Ovary (tissue), 9 donors: ENCODE data around the gene STARD6. TPM values are rescaled to one million over a fixed set of nuclear protein-coding genes. Genes with fewer than 3 reads are reported as not detected.

Experiments used
- DNase-seq, 5 donors: peaks; one replicate each; pipeline ENCODE4 v3.0.0-alpha.2; 2019 to 2020
- H3K27ac ChIP-seq, 2 donors: fragments of 200-600 bp; one replicate each; pipeline versions ENCODE4 v1.5.1 to v1.8.0; 2019 to 2022
- H3K27me3 ChIP-seq: fragments of 200-600 bp; one replicate; pipeline ENCODE4 v1.8.0; 2022
- H3K36me3 ChIP-seq: fragments of 200-600 bp; sonication (generic); one replicate; pipeline ENCODE4 v1.5.1; 2019
- H3K4me1 ChIP-seq: one replicate; pipeline ENCODE4 v1.8.1; 2013; ENCODE audit warnings: mild to moderate bottlenecking, moderate library complexity; ENCODE audit not compliant: insufficient read depth
- H3K4me3 ChIP-seq: fragments of 200-600 bp; sonication (generic); one replicate; pipeline ENCODE4 v1.5.1; 2017
- H3K9me3 ChIP-seq, 2 donors: fragments of 200-600 bp in 1 of 2; sonication (generic) in 1 of 2; one replicate each; pipeline versions ENCODE4 v1.5.1 to v1.8.1; 2013 to 2019; ENCODE audit warnings: mild to moderate bottlenecking in 1 of 2, moderate library complexity in 1 of 2
- CTCF ChIP-seq, 3 donors: fragments of 450-650 bp in 2 of 3; fragments of 200-600 bp in 1 of 3; IDR thresholded peaks; one replicate each; pipeline versions ENCODE4 v1.5.1 to v1.8.0; 2016 to 2022; ENCODE audit warnings: antibody characterized with exemption in 3 of 3, mild to moderate bottlenecking in 1 of 3
- EP300 ChIP-seq: sonication (generic); formaldehyde crosslinking; IDR thresholded peaks from one replicate; pipeline ENCODE4 v1.6.1; 2017; ENCODE audit warnings: antibody characterized with exemption
- POLR2A ChIP-seq: fragments of 450-650 bp; IDR thresholded peaks from one replicate; pipeline ENCODE4 v1.6.1; 2017; ENCODE audit warnings: antibody characterized with exemption, mild to moderate bottlenecking, moderate library complexity
- WGBS, 3 donors: extraction: QIAGEN DNeasy Blood & Tissue Kit in 1 of 3; methylation state at CpG; one replicate each; pipeline versions ENCODE4 v1.1.5 to v1.1.7; 2013 to 2017; 5-methylcytosine and 5-hydroxymethylcytosine counted together
- intact Hi-C, 4 donors: fragments of 100-400 bp; cut with DNase I; formaldehyde crosslinking; loops; one replicate each; pipeline versions ENCODE4 v1.11.0 to v1.15.1; 2022 to 2023
- polyA plus RNA-seq, 2 donors: library from polyadenylated mRNA; stranded (reverse); fragments of 200-250 nt in 1 of 2; fragments of 350-450 nt in 1 of 2; fragmentation: Illumina TruSeq in 1 of 2; extraction: RNeasy Lipid Tissue Mini Kit (QIAGEN cat#74804) in 1 of 2; gene quantifications; one replicate each; pipeline ENCODE4 v1.2.3, GENCODE V29; 2013 to 2014
- small RNA-seq: library from RNA; depleted of rRNA; stranded (forward); fragments of <200 nt; gene quantifications from one replicate; pipeline ENCODE3, GENCODE V24; 2016
- total RNA-seq, 7 donors: library from RNA; depleted of rRNA in 2 of 7; stranded (reverse); fragments of >200 nt in 2 of 7; fragmentation: NEBNext Ultra II Directional in 3 of 7; extraction: Animal tissue kit (Norgen Biotek cat#: 25700) in 3 of 7; gene quantifications; one replicate each; pipeline versions ENCODE4 v1.1.0 to v1.2.4, GENCODE V29; 2016 to 2023
- donor health status: DM: no; HTN: no; CAD: no; lungs with moderate emphysema.
- donor health status: DM: no; HTN: no; CAD: no.
- donor health status: Bipolar disorder and iron deficiency.
- donor health status: DM: yes; HTN: yes; CAD: no.
- donor health status: DM: no; HTN: no; CAD: no.
- donor health status: DM: yes; HTN: yes; CAD: no.

STARD6 gene
- total and polyA plus RNA-seq, 9 donors, result not detected

DNA sequence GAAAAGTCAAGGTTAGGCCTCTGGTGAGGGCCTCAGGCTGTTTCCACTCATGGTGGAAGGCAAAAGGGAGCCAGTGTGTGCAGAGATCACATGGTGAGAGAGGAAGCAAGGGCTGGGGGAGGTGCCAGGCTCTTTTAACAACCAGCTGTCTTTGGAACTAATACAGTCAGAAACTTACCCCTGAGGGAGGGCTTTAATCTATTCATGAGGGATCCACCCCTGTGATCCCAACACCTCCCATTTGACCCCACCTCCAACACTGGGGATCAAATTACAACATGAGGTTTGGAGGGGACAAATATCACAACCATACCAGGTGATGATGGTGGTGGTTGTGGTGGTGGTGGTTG, 77.5 kb downstream of the STARD6 start:
- Histone ChIP-seq H3K4me1 (no peaks in the 10 kb centered on the region), H3K27me3 (no peaks in the 10 kb centered on the region), H3K4me3 (no peak overlapping the region), H3K36me3 (no peaks in the 10 kb centered on the region), H3K27ac (no peak overlapping the region), H3K9me3 (no peaks in the 10 kb centered on the region)
- no peak for TF ChIP-seq POLR2A
- intact Hi-C loops, result no loop called here
- no peak for DNase-seq

GRCh38 chr18:54279477-54280219, 78.0 kb downstream of the STARD6 start:
- Histone ChIP-seq H3K9me3 (no peaks in the 10 kb centered on the region), H3K4me3 (no peak overlapping the region), H3K4me1 (no peaks in the 10 kb centered on the region), H3K27me3 (no peaks in the 10 kb centered on the region), H3K36me3 (no peaks in the 10 kb centered on the region), H3K27ac (no peak overlapping the region)
- TF ChIP-seq EP300, result no peak
- TF ChIP-seq CTCF (IDR thresholded peaks at IDR 0.05), result no peak
- TF ChIP-seq POLR2A, result no peak
- no peak for DNase-seq
- intact Hi-C loops, result loop anchor here in 1 of 4 donors (10.0 kb wide), 1 partner anchor 155 kb away; no protein-coding TSS in a partner anchor
- WGBS, 3 donors, result 95 to 97% (median 97%) methylated on average over 5 of the region's 5 CpGs

DNA sequence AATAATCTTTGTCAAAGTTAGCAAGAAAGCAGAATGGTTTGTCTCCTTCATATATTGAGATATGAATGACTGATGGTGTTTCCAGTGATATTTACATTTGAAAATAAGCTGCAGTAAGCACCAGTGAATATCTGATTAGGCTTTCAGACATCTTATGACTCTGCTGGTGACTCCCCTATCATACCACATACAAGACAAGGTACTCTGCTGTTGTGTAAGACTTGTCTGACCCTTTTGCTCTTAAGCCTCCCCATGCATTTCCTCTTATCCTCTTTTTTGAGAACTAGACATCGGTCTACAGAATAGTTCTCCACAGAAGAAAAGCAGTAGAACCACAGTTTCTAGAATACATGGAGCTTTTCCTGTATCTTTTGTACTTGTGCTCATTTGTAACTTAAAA, 79.0 kb downstream of the STARD6 start:
- intact Hi-C loops, result loop anchor here in 1 of 4 donors (10.0 kb wide), 1 partner anchor 154 kb away; no protein-coding TSS in a partner anchor
- Histone ChIP-seq H3K27ac (no peak overlapping the region), H3K4me1 (no peaks in the 10 kb centered on the region), H3K4me3 (no peak overlapping the region), H3K9me3 (no peaks in the 10 kb centered on the region), H3K36me3 (no peaks in the 10 kb centered on the region), H3K27me3 (no peaks in the 10 kb centered on the region)
- WGBS, 3 donors, result 95 to 96% (median 95%) methylated on average over 1 of the region's 1 CpG
- no peak for TF ChIP-seq CTCF (IDR thresholded peaks at IDR 0.05)
- no peak for TF ChIP-seq POLR2A
- TF ChIP-seq EP300, result no peak
- no peak for DNase-seq

DNA sequence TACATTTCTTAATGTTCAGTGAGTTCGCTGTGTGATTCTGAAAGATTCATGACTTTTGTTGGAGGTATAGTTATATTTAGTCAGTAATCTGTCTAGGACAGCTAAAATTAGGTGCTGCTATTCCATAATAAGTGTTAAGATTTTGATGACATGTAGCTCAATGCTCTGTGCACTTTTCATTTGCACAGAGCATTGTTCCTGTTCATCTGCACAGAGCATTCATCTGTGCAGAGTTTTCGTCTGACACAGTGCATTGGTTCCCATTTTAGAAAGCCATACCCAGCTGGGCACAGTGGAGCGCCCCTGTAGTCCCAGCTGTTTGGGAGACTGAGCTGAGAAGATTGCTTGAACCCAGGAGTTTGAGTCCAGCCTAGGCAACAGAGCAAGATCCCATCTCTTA, 79.8 kb downstream of the STARD6 start:
- H3K27ac ChIP-seq, result no peak overlapping the region
- H3K4me1 ChIP-seq, result no peaks in the 10 kb centered on the region
- H3K9me3 ChIP-seq, result no peaks in the 10 kb centered on the region
- TF ChIP-seq EP300, result no peak
- no peak for TF ChIP-seq POLR2A
- TF ChIP-seq CTCF (IDR thresholded peaks at IDR 0.05), result no peak
- no peak overlapping the region for H3K4me3 ChIP-seq
- WGBS, 3 donors, result 95 to 99% (median 98%) methylated on average over 3 of the region's 3 CpGs
- no peaks in the 10 kb centered on the region for H3K27me3 ChIP-seq
- intact Hi-C loops, result loop anchor here in 1 of 4 donors (10.0 kb wide), 1 partner anchor 153 kb away; no protein-coding TSS in a partner anchor
- H3K36me3 ChIP-seq, result no peaks in the 10 kb centered on the region
- no peak for DNase-seq

Small RNAs within 50 kb of the gene (small RNA-seq; reads per million reads assigned to genes)
- not detected for gene SNRPGP2

Other genes with a start within 250 kb of the STARD6 start
- gene MBD2, start 133.2 kb downstream of the STARD6 start, total RNA-seq, result 10 to 100 TPM; 21.9 to 59.0 (median 45.0) TPM
- gene MBD2, start 133.2 kb downstream of the STARD6 start, polyA plus RNA-seq, result 10 to 100 TPM; 27.3 to 54.4 TPM
- 10 to 100 TPM; 22.7 to 65.5 (median 47.5) TPM for gene POLI, start 88.3 kb downstream of the STARD6 start, total RNA-seq
- 10 to 100 TPM; 15.4 to 19.2 TPM for gene POLI, start 88.3 kb downstream of the STARD6 start, polyA plus RNA-seq
- gene C18orf54, start within 50 bp of the STARD6 start, total RNA-seq, result 1 to 10 TPM; 1.2 to 2.5 (median 1.9) TPM
- 1 to 10 TPM in 1 of 2 donors, under 1 TPM in 1; 0.87 to 1.8 TPM for gene C18orf54, start within 50 bp of the STARD6 start, polyA plus RNA-seq
- gene DYNAP, start 233.4 kb upstream of the STARD6 start, total RNA-seq, result not detected
- gene DYNAP, start 233.4 kb upstream of the STARD6 start, polyA plus RNA-seq, result not detected